Liver (tissue), 3 donors: ENCODE measurements around the gene AMBRA1.

Experiments used
- ATF3 ChIP-seq: IDR thresholded peaks from 2 replicates; pipeline ENCODE4 v1.6.1; 2016; ENCODE audit warnings: antibody characterized with exemption
- EGR1 ChIP-seq, 2 donors: IDR thresholded peaks; 2 replicates each; pipeline ENCODE4 v1.6.1; 2016 to 2018; ENCODE audit warnings: antibody characterized with exemption in 2 of 2, low read depth in 2 of 2
- HNF4G ChIP-seq: IDR thresholded peaks from 2 replicates; pipeline ENCODE4 v1.6.1; 2016; ENCODE audit warnings: antibody characterized with exemption
- RXRA ChIP-seq, 2 donors: IDR thresholded peaks; 2 replicates each; pipeline ENCODE4 v1.6.1; 2017 to 2018; ENCODE audit warnings: antibody characterized with exemption in 2 of 2, mild to moderate bottlenecking in 1 of 2
- SP1 ChIP-seq: IDR thresholded peaks from 2 replicates; pipeline ENCODE4 v1.6.1; 2018; ENCODE audit warnings: antibody characterized with exemption, mild to moderate bottlenecking
- TAF1 ChIP-seq: conservative IDR thresholded peaks from 2 replicates; pipeline ENCODE4 v1.6.1; 2016; ENCODE audit warnings: antibody characterized with exemption, mild to moderate bottlenecking
- YY1 ChIP-seq: IDR thresholded peaks from 2 replicates; pipeline ENCODE4 v1.6.1; 2016; ENCODE audit warnings: antibody characterized with exemption, mild to moderate bottlenecking
- TF ChIP-seq, protein P1 (sequence below): fragments of 150-350 bp; IDR thresholded peaks from 2 replicates; pipeline ENCODE4 v1.5.1; 2017; ENCODE audit warnings: improper control_type of control experiment, low read depth, low read length; ENCODE audit not compliant: missing input control
- donor health status: healthy.
- donor health status: healthy.

DNA sequence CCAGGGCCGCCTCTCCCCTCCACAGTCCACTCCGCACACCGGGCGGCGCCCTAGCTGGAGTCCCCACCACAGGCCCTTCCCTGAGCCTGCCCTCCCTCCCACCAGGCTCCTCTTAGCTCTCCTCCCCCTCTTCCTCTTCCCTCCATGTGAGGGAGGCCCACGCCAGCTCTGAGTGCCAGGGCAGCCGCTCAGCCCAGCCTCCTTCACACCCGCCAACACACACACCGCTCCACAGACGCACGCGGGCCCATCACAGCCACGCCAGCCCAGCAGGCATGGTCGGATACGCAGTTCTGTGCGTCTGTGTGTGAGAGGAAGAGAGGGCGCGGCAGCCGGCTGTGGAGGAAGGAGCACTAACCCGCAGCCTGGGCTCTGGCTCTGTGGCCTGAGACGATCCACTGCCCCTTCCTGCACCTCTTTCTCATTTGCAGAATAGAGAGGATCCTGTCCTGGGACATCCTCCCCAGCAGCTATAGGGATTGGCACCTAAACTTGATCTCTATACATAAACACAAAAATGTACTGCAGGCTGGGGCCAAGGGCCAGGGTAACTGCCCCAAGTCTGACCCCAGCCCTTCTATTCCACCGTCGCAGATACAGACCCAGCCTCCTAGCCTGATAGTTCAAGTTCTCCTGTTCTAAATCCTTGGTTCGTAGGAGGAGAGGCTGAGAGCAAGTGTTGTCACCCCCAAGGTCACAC, 205.8 kb downstream of the AMBRA1 start:
- TF ChIP-seq TAF1 (no peak), RXRA (IDR thresholded peaks at IDR 0.05) (no peak), ATF3 (no peak), EGR1 (IDR thresholded peaks at IDR 0.05; ENCODE audit: low read depth in 2 of 2) (no peak), HNF4G (no peak), YY1 (no peak), SP1 (no peak)
- TF ChIP-seq, protein P1, sequence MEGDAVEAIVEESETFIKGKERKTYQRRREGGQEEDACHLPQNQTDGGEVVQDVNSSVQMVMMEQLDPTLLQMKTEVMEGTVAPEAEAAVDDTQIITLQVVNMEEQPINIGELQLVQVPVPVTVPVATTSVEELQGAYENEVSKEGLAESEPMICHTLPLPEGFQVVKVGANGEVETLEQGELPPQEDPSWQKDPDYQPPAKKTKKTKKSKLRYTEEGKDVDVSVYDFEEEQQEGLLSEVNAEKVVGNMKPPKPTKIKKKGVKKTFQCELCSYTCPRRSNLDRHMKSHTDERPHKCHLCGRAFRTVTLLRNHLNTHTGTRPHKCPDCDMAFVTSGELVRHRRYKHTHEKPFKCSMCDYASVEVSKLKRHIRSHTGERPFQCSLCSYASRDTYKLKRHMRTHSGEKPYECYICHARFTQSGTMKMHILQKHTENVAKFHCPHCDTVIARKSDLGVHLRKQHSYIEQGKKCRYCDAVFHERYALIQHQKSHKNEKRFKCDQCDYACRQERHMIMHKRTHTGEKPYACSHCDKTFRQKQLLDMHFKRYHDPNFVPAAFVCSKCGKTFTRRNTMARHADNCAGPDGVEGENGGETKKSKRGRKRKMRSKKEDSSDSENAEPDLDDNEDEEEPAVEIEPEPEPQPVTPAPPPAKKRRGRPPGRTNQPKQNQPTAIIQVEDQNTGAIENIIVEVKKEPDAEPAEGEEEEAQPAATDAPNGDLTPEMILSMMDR, result no peak
